Skeletal muscle tissue (tissue), 5 donors: ENCODE measurements around the gene HCFC1R1. TPM values are rescaled to one million over a fixed set of nuclear protein-coding genes. Genes with fewer than 3 reads are reported as not detected.

Experiments used
- H3K27ac ChIP-seq: one replicate; pipeline ENCODE4 v1.7.0; 2013; ENCODE audit warnings: mild to moderate bottlenecking, low read depth, low read length, inconsistent platforms
- H3K27me3 ChIP-seq, 3 donors: one replicate each; pipeline ENCODE4 v1.7.0; 2013; ENCODE audit warnings: low read length in 3 of 3; ENCODE audit not compliant: control insufficient read depth in 3 of 3, insufficient read depth in 3 of 3
- H3K36me3 ChIP-seq, 3 donors: one replicate each; pipeline ENCODE4 v1.7.0; 2013; ENCODE audit warnings: low read length in 3 of 3; ENCODE audit not compliant: control insufficient read depth in 3 of 3, insufficient read depth in 3 of 3
- H3K4me1 ChIP-seq, 3 donors: one replicate each; pipeline ENCODE4 v1.7.0; 2013; ENCODE audit warnings: low read length in 3 of 3, mild to moderate bottlenecking in 3 of 3; ENCODE audit not compliant: control insufficient read depth in 3 of 3, insufficient read depth in 3 of 3
- H3K4me3 ChIP-seq, 3 donors: one replicate each; pipeline ENCODE4 v1.7.0; 2013; ENCODE audit warnings: low read length in 3 of 3
- H3K9ac ChIP-seq, 3 donors: one replicate each; pipeline ENCODE4 v1.7.0; 2013; ENCODE audit warnings: low read length in 3 of 3, mild to moderate bottlenecking in 3 of 3, moderate library complexity in 2 of 3, low read depth in 1 of 3
- H3K9me3 ChIP-seq, 3 donors: one replicate each; pipeline ENCODE4 v1.7.0; 2013; ENCODE audit warnings: low read length in 3 of 3; ENCODE audit not compliant: control insufficient read depth in 3 of 3
- small RNA-seq: library from RNA; depleted of rRNA; stranded (forward); fragments of <200 nt; gene quantifications from one replicate; pipeline ENCODE3, GENCODE V24; 2014
- total RNA-seq: library from RNA; depleted of rRNA; stranded (reverse); fragments of >200 nt; gene quantifications from one replicate; pipeline ENCODE4 v1.2.3, GENCODE V29; 2014
- donor health status: Osteomylitis.

Gene HCFC1R1
- total RNA-seq, 1 donor from 2014 or later = 14.1 TPM

GRCh38 chr16:2973093-2973492 is 50.6 kb downstream of the HCFC1R1 start:
- H3K36me3 ChIP-seq = peaks cover 0 to 7% (median 4%) of the 10 kb centered on the region in 3 donors
- no peaks in the 10 kb centered on the region for H3K9me3 ChIP-seq
- peaks cover 8 to 10% (median 9%) of the 10 kb centered on the region in 3 donors for H3K27me3 ChIP-seq

More at GRCh38 chr16:2973093-2973492, 50.6 kb downstream of the HCFC1R1 start:
- Histone ChIP-seq H3K4me1 (peaks cover 24 to 45% (median 36%) of the 10 kb centered on the region in 3 donors), H3K9ac (no peak overlapping the region), H3K27ac (no peak overlapping the region), H3K4me3 (no peak overlapping the region)

Small RNA genes within 50 kb of the gene (small RNA-seq; reads per million reads assigned to genes)
- not detected for gene LINC00514

Other genes with a start within 250 kb of the HCFC1R1 start
- gene ELOB, start 246.7 kb downstream of the HCFC1R1 start, total RNA-seq = 178 TPM
- not detected for gene PRSS33, start 236.4 kb downstream of the HCFC1R1 start, total RNA-seq
- gene PRSS41, start 225.5 kb downstream of the HCFC1R1 start, total RNA-seq = not detected
- gene PRSS21, start 206.7 kb downstream of the HCFC1R1 start, total RNA-seq = not detected
- gene ZG16B, start 193.6 kb downstream of the HCFC1R1 start, total RNA-seq = 0.52 TPM
- not detected for gene PRSS22, start 165.8 kb downstream of the HCFC1R1 start, total RNA-seq
- gene FLYWCH2, start 140.7 kb downstream of the HCFC1R1 start, total RNA-seq = 10.4 TPM
- 11.0 TPM for gene FLYWCH1, start 112.0 kb downstream of the HCFC1R1 start, total RNA-seq
- 1.6 TPM for gene KREMEN2, start 59.7 kb downstream of the HCFC1R1 start, total RNA-seq
- gene PAQR4, start 54.6 kb downstream of the HCFC1R1 start, total RNA-seq = 2.1 TPM
- gene PKMYT1, start 43.5 kb downstream of the HCFC1R1 start, total RNA-seq = 2.1 TPM
- gene CLDN9, start 11.0 kb downstream of the HCFC1R1 start, total RNA-seq = not detected
- not detected for gene CLDN6, start 5.8 kb downstream of the HCFC1R1 start, total RNA-seq
- 28.7 TPM for gene TNFRSF12A, start 3.6 kb downstream of the HCFC1R1 start, total RNA-seq
- 15.7 TPM for gene THOC6, start 93 bp upstream of the HCFC1R1 start, total RNA-seq
- not detected for gene BICDL2, start 13.0 kb upstream of the HCFC1R1 start, total RNA-seq
- gene MMP25, start 22.6 kb upstream of the HCFC1R1 start, total RNA-seq = 0.52 TPM
- gene IL32, start 41.7 kb upstream of the HCFC1R1 start, total RNA-seq = 25.1 TPM
- gene ZSCAN10, start 75.4 kb upstream of the HCFC1R1 start, total RNA-seq = not detected
- gene ZNF205, start 88.6 kb upstream of the HCFC1R1 start, total RNA-seq = 7.3 TPM
- 4.2 TPM for gene ZNF213, start 111.1 kb upstream of the HCFC1R1 start, total RNA-seq
- not detected for gene OR1F1, start 164.3 kb upstream of the HCFC1R1 start, total RNA-seq
- gene ZNF200, start 211.2 kb upstream of the HCFC1R1 start, total RNA-seq = 9.4 TPM
- 0.52 TPM for gene MEFV, start 232.7 kb upstream of the HCFC1R1 start, total RNA-seq